ENCODE data around the gene WNT7B. TPM values are rescaled to one million over a fixed set of nuclear protein-coding genes. Genes with fewer than 3 reads are reported as not detected.

Gene WNT7B
- total and polyA plus RNA-seq, 2 of the 8 experiments (the other 6 are each of a cell fraction or from before 2014, with no cell fraction given): 0.14 to 0.24 TPM

DNA sequence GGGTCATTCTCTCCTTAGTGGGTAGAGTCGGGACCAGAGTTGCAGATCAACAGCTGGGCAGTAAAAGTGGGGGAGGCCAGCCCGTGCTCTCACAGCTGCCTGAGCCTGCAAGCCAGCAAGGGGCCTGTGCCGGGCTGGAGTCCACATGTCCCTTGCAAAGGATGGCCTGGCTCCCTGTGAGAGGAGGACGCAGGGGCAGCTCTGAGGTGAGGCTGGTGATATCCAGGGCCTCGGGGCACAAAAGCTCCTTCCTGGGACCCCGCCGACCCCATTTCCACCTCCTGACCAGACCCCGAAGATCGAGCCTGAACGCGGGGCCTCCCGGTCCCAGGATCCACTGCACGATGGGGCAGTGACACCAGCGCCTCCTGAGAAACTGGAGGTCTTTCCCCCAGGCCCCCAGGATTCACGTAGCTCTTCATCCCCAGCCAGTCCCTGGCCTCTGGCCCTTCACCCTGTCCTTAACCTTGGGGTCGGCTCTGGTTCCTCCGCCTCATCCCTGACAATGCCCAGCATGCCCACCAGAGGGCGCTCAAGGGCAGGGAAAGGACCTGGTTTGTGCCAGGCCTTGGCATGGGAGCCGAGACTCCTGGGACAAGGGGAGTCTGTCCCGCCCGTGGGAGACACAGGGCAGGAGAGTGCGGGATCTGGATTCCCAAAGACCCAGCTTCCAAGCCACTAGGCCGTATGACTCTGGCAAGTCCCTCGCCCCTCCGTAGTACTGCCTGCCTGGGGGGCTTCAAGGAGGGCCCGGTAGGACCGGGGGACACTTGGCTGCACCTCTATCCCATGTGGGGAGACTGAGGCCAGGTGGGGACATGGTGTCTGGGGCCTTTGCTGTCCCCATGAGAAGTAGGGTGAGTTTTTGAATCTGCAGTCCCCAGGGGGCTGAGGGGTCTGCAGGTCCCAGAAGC, 17.8 kb upstream of the WNT7B start (continued):
- TF ChIP-seq TEAD4 (IDR thresholded peaks at IDR 0.05; ENCODE audit: low read depth, low read length) (peak; percentile 18; the same call in 1 of the 2 replicates), PHF8 (conservative IDR thresholded peaks at IDR 0.05; ENCODE audit: low read depth, low read length) (no peak), TBP (IDR thresholded peaks at IDR 0.05; ENCODE audit: low read depth, low read length) (peak; percentile 58; the same call in 1 of the 2 replicates)
- TF ChIP-seq, protein P1, sequence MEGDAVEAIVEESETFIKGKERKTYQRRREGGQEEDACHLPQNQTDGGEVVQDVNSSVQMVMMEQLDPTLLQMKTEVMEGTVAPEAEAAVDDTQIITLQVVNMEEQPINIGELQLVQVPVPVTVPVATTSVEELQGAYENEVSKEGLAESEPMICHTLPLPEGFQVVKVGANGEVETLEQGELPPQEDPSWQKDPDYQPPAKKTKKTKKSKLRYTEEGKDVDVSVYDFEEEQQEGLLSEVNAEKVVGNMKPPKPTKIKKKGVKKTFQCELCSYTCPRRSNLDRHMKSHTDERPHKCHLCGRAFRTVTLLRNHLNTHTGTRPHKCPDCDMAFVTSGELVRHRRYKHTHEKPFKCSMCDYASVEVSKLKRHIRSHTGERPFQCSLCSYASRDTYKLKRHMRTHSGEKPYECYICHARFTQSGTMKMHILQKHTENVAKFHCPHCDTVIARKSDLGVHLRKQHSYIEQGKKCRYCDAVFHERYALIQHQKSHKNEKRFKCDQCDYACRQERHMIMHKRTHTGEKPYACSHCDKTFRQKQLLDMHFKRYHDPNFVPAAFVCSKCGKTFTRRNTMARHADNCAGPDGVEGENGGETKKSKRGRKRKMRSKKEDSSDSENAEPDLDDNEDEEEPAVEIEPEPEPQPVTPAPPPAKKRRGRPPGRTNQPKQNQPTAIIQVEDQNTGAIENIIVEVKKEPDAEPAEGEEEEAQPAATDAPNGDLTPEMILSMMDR (IDR thresholded peaks at IDR 0.05; ENCODE audit: control extremely low read depth in 1 of 3, insufficient read depth in 1 of 3, low read depth in 1 of 3, low read length in 3 of 3): peak; percentile 94 to 98 (median 97)
